ENCODE data around the gene LCN1. TPM values are rescaled to one million over a fixed set of nuclear protein-coding genes. Genes with fewer than 3 reads are reported as not detected.

LCN1 gene
- polyA plus RNA-seq, 1 donor (not counting 4 experiments of a cell fraction or from before 2014, with no cell fraction given), result not detected

DNA sequence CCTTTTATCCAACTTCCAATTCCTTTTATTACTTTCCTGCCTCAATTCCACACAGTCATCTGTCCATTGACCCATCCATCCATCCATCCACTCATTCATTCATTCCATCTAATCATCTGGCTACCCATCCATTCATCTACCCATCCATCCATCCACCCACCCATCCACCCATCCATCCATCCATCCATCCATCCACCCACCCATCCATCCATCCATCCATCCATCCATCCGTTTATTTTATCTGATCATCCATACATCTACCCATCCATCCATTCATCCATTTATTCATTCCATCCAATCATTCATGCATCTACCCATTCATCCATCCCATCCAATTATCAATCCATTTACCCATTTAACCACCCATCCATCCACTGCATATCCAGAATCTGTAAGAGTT lies 51.9 kb downstream of the LCN1 start:
- TF ChIP-seq, protein P1, sequence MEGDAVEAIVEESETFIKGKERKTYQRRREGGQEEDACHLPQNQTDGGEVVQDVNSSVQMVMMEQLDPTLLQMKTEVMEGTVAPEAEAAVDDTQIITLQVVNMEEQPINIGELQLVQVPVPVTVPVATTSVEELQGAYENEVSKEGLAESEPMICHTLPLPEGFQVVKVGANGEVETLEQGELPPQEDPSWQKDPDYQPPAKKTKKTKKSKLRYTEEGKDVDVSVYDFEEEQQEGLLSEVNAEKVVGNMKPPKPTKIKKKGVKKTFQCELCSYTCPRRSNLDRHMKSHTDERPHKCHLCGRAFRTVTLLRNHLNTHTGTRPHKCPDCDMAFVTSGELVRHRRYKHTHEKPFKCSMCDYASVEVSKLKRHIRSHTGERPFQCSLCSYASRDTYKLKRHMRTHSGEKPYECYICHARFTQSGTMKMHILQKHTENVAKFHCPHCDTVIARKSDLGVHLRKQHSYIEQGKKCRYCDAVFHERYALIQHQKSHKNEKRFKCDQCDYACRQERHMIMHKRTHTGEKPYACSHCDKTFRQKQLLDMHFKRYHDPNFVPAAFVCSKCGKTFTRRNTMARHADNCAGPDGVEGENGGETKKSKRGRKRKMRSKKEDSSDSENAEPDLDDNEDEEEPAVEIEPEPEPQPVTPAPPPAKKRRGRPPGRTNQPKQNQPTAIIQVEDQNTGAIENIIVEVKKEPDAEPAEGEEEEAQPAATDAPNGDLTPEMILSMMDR (optimal IDR thresholded peaks at IDR 0.05 in 1 of 3, IDR thresholded peaks at IDR 0.05 in 1 of 3, conservative IDR thresholded peaks at IDR 0.05 in 1 of 3; ENCODE audit: extremely low read depth in 1 of 3, insufficient read depth in 2 of 3, low read length in 3 of 3), result no peak
- TF ChIP-seq EZH2 (IDR thresholded peaks at IDR 0.05; ENCODE audit: low read length), result no peak
- Histone ChIP-seq H3K36me3 (ENCODE audit: control insufficient read depth in 2 of 2, extremely low read depth in 1 of 2, insufficient read depth in 2 of 2, low read length in 2 of 2) (no peaks in the 10 kb centered on the region), H3K27me3 (ENCODE audit: control insufficient read depth, extremely low read depth, insufficient read depth, low read length) (no peaks in the 10 kb centered on the region), H3K27ac (ENCODE audit: control insufficient read depth, insufficient read depth, low read length) (no peak overlapping the region), H3K9ac (ENCODE audit: control insufficient read depth, extremely low read depth, insufficient read depth, low read length) (no peak overlapping the region), H2AFZ (ENCODE audit: control insufficient read depth, low read length) (no peak overlapping the region), H3K79me2 (ENCODE audit: control insufficient read depth, insufficient read depth, low read length) (no peaks in the 10 kb centered on the region), H3K9me3 (ENCODE audit: control insufficient read depth, low read depth, low read length) (no peaks in the 10 kb centered on the region), H3K4me2 (ENCODE audit: control insufficient read depth, extremely low read depth, insufficient read depth, low read depth, low read length) (no peak overlapping the region), H3K4me3 (ENCODE audit: control insufficient read depth in 2 of 3, extremely low read depth in 1 of 3, insufficient read depth in 2 of 3, low read depth in 1 of 3, low read length in 3 of 3) (no peak overlapping the region), H4K20me1 (ENCODE audit: control insufficient read depth, extremely low read depth, insufficient read depth, low read length) (no peaks in the 10 kb centered on the region), H3K9me1 (ENCODE audit: control insufficient read depth, extremely low read depth, insufficient read depth, low read length) (no peaks in the 10 kb centered on the region), H3K4me1 (ENCODE audit: control insufficient read depth, extremely low read depth, insufficient read depth, low read length) (no peaks in the 10 kb centered on the region)
- FAIRE-seq (no peak), DNase-seq (ENCODE audit: low read depth, low spot score) (no peak)
- dilution Hi-C loops (cut with MboI; ENCODE audit: extremely low pct_ligation_motif_present, low sequenced_read_pairs), result no loop called here

DNA sequence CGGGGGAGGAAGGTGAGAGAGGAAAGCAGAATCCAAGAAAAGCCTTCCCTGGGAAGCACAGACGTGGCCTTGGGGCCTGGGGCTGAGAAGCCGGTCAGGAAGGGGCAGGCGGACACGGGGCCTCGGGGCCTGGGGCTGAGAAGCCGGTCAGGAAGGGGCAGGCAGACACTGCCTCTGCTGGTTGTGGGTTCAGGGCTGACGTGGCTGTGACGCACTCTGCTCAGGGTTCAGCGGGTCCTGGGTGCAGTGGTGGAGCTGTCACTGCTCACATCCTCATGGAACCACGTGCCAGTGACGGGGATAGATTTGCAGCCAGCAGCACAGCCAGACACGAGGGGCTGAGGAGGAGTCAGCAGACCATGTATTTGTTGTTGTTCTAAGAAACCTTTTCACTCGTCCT lies 53.1 kb downstream of the LCN1 start:
- Histone ChIP-seq H3K4me3 (ENCODE audit: control insufficient read depth in 2 of 3, extremely low read depth in 1 of 3, insufficient read depth in 2 of 3, low read depth in 1 of 3, low read length in 3 of 3) (no peak overlapping the region), H3K4me2 (ENCODE audit: control insufficient read depth, extremely low read depth, insufficient read depth, low read depth, low read length) (no peak overlapping the region), H3K27ac (ENCODE audit: control insufficient read depth, insufficient read depth, low read length) (no peak overlapping the region), H4K20me1 (ENCODE audit: control insufficient read depth, extremely low read depth, insufficient read depth, low read length) (no peaks in the 10 kb centered on the region), H3K79me2 (ENCODE audit: control insufficient read depth, insufficient read depth, low read length) (no peaks in the 10 kb centered on the region), H3K36me3 (ENCODE audit: control insufficient read depth in 2 of 2, extremely low read depth in 1 of 2, insufficient read depth in 2 of 2, low read length in 2 of 2) (no peaks in the 10 kb centered on the region), H2AFZ (ENCODE audit: control insufficient read depth, low read length) (no peak overlapping the region), H3K9me1 (ENCODE audit: control insufficient read depth, extremely low read depth, insufficient read depth, low read length) (no peaks in the 10 kb centered on the region), H3K9ac (ENCODE audit: control insufficient read depth, extremely low read depth, insufficient read depth, low read length) (no peak overlapping the region), H3K4me1 (ENCODE audit: control insufficient read depth, extremely low read depth, insufficient read depth, low read length) (no peaks in the 10 kb centered on the region), H3K9me3 (ENCODE audit: control insufficient read depth, low read depth, low read length) (no peaks in the 10 kb centered on the region), H3K27me3 (ENCODE audit: control insufficient read depth, extremely low read depth, insufficient read depth, low read length) (no peaks in the 10 kb centered on the region)
- no peak for TF ChIP-seq EZH2 (IDR thresholded peaks at IDR 0.05; ENCODE audit: low read length)
- TF ChIP-seq, protein P1 (optimal IDR thresholded peaks at IDR 0.05 in 1 of 3, IDR thresholded peaks at IDR 0.05 in 1 of 3, conservative IDR thresholded peaks at IDR 0.05 in 1 of 3; ENCODE audit: extremely low read depth in 1 of 3, insufficient read depth in 2 of 3, low read length in 3 of 3), result no peak
- DNase-seq (ENCODE audit: low read depth, low spot score) (no peak), FAIRE-seq (no peak)
- dilution Hi-C loops (cut with MboI; ENCODE audit: extremely low pct_ligation_motif_present, low sequenced_read_pairs), result no loop called here
